Vagina (tissue), 2 donors: ENCODE results near the gene SLC44A1. TPM values are rescaled to one million over a fixed set of nuclear protein-coding genes. Genes with fewer than 3 reads are reported as not detected.

Experiments used
- DNase-seq, 2 donors: peaks; one replicate each; pipeline ENCODE4 v3.0.0-alpha.2; 2017; ENCODE audit errors: extremely low spot score in 2 of 2
- H3K27ac ChIP-seq: fragments of 200-600 bp; sonication (generic); one replicate; pipeline ENCODE4 v1.5.1; 2019
- H3K27me3 ChIP-seq: fragments of 200-600 bp; sonication (generic); one replicate; pipeline ENCODE4 v1.5.1; 2019
- H3K36me3 ChIP-seq, 2 donors: fragments of 200-600 bp; sonication (generic); one replicate each; pipeline ENCODE4 v1.5.1; 2017 to 2019
- H3K4me1 ChIP-seq: fragments of 200-600 bp; sonication (generic); one replicate; pipeline ENCODE4 v1.5.1; 2019
- H3K4me3 ChIP-seq, 2 donors: fragments of 200-600 bp; sonication (generic); 1 replicate in 1 of 2; 2 replicates in 1 of 2; pipeline ENCODE4 v1.5.1; 2016 to 2019
- H3K9me3 ChIP-seq: fragments of 200-600 bp; sonication (generic); one replicate; pipeline ENCODE4 v1.5.1; 2019
- CTCF ChIP-seq, 3 experiments: fragments of 450-650 bp in 2 of 3; fragments of 200-600 bp in 1 of 3; sonication (generic) in 1 of 3; IDR thresholded peaks; one replicate each; pipeline ENCODE4 v1.5.1; 2017 to 2019; ENCODE audit warnings: antibody characterized with exemption in 3 of 3, mild to moderate bottlenecking in 2 of 3, moderate library complexity in 2 of 3
- POLR2A ChIP-seq, 2 donors: fragments of 450-650 bp; IDR thresholded peaks; one replicate each; pipeline ENCODE4 v1.6.1; 2017; ENCODE audit warnings: antibody characterized with exemption in 2 of 2, mild to moderate bottlenecking in 2 of 2, moderate library complexity in 2 of 2
- POLR2AphosphoS5 ChIP-seq, 2 donors: sonication (generic); formaldehyde crosslinking; IDR thresholded peaks; one replicate each; pipeline ENCODE4 v1.9.0; 2017; ENCODE audit warnings: antibody characterized with exemption in 2 of 2, mild to moderate bottlenecking in 2 of 2, low read depth in 1 of 2; ENCODE audit not compliant: insufficient read depth in 1 of 2
- intact Hi-C: fragments of 100-400 bp; cut with DNase I; formaldehyde crosslinking; loops from one replicate; pipeline ENCODE4 v1.15.1; 2023
- total RNA-seq: library from RNA; depleted of rRNA; stranded (reverse); fragments of >200 nt; gene quantifications from one replicate; pipeline ENCODE4 v1.2.3, GENCODE V29; 2016

The SLC44A1 gene
- total RNA-seq, 1 donor from 2014 or later = 67.3 TPM

DNA sequence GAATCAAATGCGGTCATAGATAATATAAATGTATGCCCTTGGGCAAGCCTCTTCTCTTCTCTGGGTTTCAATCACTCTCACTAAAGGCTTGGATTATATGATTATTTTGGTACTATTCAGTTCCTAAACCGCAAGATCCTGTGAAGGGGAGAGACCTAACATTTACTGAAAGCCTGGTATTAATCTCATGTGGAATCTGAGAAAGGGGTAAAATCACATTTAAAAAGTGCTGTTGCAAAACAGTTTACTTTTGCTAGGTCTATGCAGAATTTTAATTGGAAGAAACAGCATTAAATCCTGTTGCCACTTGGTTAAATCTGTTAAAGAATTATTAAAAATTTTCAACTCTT is 50.7 kb downstream of the SLC44A1 start:
- no peak for DNase-seq
- Histone ChIP-seq H3K4me3 (no peak overlapping the region), H3K36me3 (peaks cover 0 to 9% of the 10 kb centered on the region in 2 donors), H3K27me3 (no peaks in the 10 kb centered on the region), H3K27ac (no peak overlapping the region), H3K9me3 (no peaks in the 10 kb centered on the region), H3K4me1 (peaks cover 39% of the 10 kb centered on the region)
- TF ChIP-seq POLR2A (IDR thresholded peaks at IDR 0.05) (no peak), CTCF (IDR thresholded peaks at IDR 0.05) (no peak), POLR2AphosphoS5 (IDR thresholded peaks at IDR 0.05; ENCODE audit: insufficient read depth in 1 of 2, low read depth in 1 of 2) (no peak)
- intact Hi-C loops = no loop called here

DNA sequence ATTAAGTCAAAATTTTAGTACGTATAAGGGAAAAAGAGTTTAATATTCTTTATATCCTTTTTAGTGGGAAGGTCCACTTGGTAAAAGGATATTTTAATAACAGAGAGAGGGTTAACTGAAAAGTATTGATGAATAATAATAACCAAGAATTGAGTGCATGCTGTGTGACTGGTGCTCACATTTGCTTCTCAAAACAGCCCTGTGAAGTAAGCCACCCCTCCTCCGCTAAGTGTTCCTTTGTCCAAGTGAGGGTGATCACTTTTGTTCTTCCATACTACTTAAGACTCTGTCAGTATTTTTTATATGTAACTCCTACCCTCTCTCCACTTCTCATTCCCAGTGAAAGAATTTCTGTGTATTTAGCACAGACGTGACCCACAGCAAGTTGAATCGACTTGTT is 51.5 kb downstream of the SLC44A1 start:
- H3K27ac ChIP-seq = no peak overlapping the region
- intact Hi-C loops = no loop called here

GRCh38 chr9:105296445-105296844 is 52.0 kb downstream of the SLC44A1 start:
- peak overlapping the region; percentile 40 for H3K27ac ChIP-seq
- intact Hi-C loops = no loop called here
- H3K27me3 ChIP-seq = no peaks in the 10 kb centered on the region
- TF ChIP-seq POLR2AphosphoS5 (IDR thresholded peaks at IDR 0.05; ENCODE audit: insufficient read depth in 1 of 2, low read depth in 1 of 2) (no peak), POLR2A (IDR thresholded peaks at IDR 0.05) (no peak)
- H3K4me3 ChIP-seq = no peak overlapping the region
- H3K9me3 ChIP-seq = no peaks in the 10 kb centered on the region
- no peak for DNase-seq
- H3K36me3 ChIP-seq = peaks cover 0 to 10% of the 10 kb centered on the region in 2 donors
- peaks cover 28% of the 10 kb centered on the region for H3K4me1 ChIP-seq

More for the DNA sequence above, 51.5 kb downstream of the SLC44A1 start:
- peaks cover 0 to 10% of the 10 kb centered on the region in 2 donors for H3K36me3 ChIP-seq
- DNase-seq = no peak
- peaks cover 33% of the 10 kb centered on the region for H3K4me1 ChIP-seq
- H3K9me3 ChIP-seq = no peaks in the 10 kb centered on the region
- H3K27me3 ChIP-seq = no peaks in the 10 kb centered on the region
- TF ChIP-seq CTCF (IDR thresholded peaks at IDR 0.05) (no peak), POLR2A (IDR thresholded peaks at IDR 0.05) (no peak), POLR2AphosphoS5 (IDR thresholded peaks at IDR 0.05; ENCODE audit: insufficient read depth in 1 of 2, low read depth in 1 of 2) (no peak)
- H3K4me3 ChIP-seq = no peak overlapping the region

- DNase-seq = no peak
These were observed 52.4 kb downstream of the SLC44A1 start for GRCh38 chr9:105296877-105297287.

GRCh38 chr9:105297442-105298075 is 53.1 kb downstream of the SLC44A1 start:
- peak overlapping the region; percentile 40 for H3K27ac ChIP-seq
- no peak for TF ChIP-seq POLR2A (IDR thresholded peaks at IDR 0.05)
- TF ChIP-seq CTCF (IDR thresholded peaks at IDR 0.05) = no peak
- TF ChIP-seq POLR2AphosphoS5 (IDR thresholded peaks at IDR 0.05; ENCODE audit: insufficient read depth in 1 of 2, low read depth in 1 of 2) = no peak
- no peak overlapping the region for H3K4me3 ChIP-seq
- no peaks in the 10 kb centered on the region for H3K9me3 ChIP-seq
- peaks cover 0 to 10% of the 10 kb centered on the region in 2 donors for H3K36me3 ChIP-seq
- H3K27me3 ChIP-seq = no peaks in the 10 kb centered on the region
- intact Hi-C loops = no loop called here
- peaks cover 18% of the 10 kb centered on the region for H3K4me1 ChIP-seq
- DNase-seq = no peak

More at GRCh38 chr9:105296877-105297287, 52.4 kb downstream of the SLC44A1 start:
- intact Hi-C loops = no loop called here
- H3K4me1 ChIP-seq = peaks cover 24% of the 10 kb centered on the region
- peak overlapping the region; percentile 40 for H3K27ac ChIP-seq
- TF ChIP-seq CTCF (IDR thresholded peaks at IDR 0.05) = no peak
- TF ChIP-seq POLR2A (IDR thresholded peaks at IDR 0.05) = no peak
- TF ChIP-seq POLR2AphosphoS5 (IDR thresholded peaks at IDR 0.05; ENCODE audit: insufficient read depth in 1 of 2, low read depth in 1 of 2) = peak in 1 of 2 donors; percentile 74
- H3K36me3 ChIP-seq = peaks cover 0 to 10% of the 10 kb centered on the region in 2 donors
- H3K27me3 ChIP-seq = no peaks in the 10 kb centered on the region
- no peak overlapping the region for H3K4me3 ChIP-seq
- no peaks in the 10 kb centered on the region for H3K9me3 ChIP-seq
